HL-60 (cell line): ENCODE results near the gene PCED1B.

Source experiments
- DNase-seq, 2 experiments: peaks; one replicate each; pipeline ENCODE4 v3.0.0-alpha.2; 2010 to 2020; ENCODE audit warnings: low read depth in 1 of 2, low spot score in 1 of 2
- H3K27ac ChIP-seq: fragments of 250-450 bp; sonication (Bioruptor Pico); replicated peaks from 2 replicates; pipeline ENCODE4 v1.5.1; 2020; ENCODE audit warnings: mild to moderate bottlenecking, moderate library complexity
- H3K27me3 ChIP-seq: fragments of 250-450 bp; sonication (Bioruptor Pico); 2 replicates; pipeline ENCODE4 v1.5.1; 2021; ENCODE audit warnings: mild to moderate bottlenecking, moderate library complexity; ENCODE audit not compliant: insufficient read depth, poor library complexity, severe bottlenecking
- H3K4me3 ChIP-seq: replicated peaks from 2 replicates; pipeline ENCODE4 v1.5.1; 2011; ENCODE audit warnings: mild to moderate bottlenecking, control low read depth, low read length; ENCODE audit not compliant: insufficient read depth
- GABPA ChIP-seq: IDR thresholded peaks from 2 replicates; pipeline ENCODE4 v1.6.1; 2012; ENCODE audit warnings: low read depth
- POLR2AphosphoS5 ChIP-seq: IDR thresholded peaks from 2 replicates; pipeline ENCODE4 v1.6.1; 2012; ENCODE audit warnings: low read depth
- SPI1 ChIP-seq: IDR thresholded peaks from 2 replicates; pipeline ENCODE4 v1.6.1; 2012; ENCODE audit warnings: low read depth, mild to moderate bottlenecking, borderline replicate concordance
- TF ChIP-seq, protein P1 (sequence below): IDR thresholded peaks from 2 replicates; pipeline ENCODE4 v1.6.1; 2012; ENCODE audit warnings: low read depth; ENCODE audit not compliant: insufficient replicate concordance
- TF ChIP-seq, protein P2 (sequence below): IDR thresholded peaks from one replicate; pipeline ENCODE4 v1.5.1; 2011; ENCODE audit warnings: low read length, control low read depth, inconsistent platforms; ENCODE audit not compliant: insufficient read depth

The PCED1B gene

DNA sequence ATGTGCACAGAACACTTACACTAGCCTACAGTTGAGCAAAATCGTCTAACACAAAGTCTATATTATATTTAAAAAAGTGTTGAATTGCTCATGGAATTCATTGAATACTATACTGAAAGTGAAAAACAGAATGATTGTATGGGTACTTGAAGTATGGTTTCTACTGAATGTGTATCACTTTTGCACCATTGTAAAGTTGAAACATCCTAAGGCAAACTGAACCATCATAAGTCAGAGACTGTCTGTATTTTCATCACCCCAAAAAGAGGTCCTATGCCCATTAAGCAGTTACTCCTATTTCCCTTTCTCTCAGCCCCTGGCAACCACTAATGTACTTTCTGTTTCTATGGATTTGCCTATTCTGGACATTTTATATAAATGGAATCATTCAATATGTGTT is 4.8 kb downstream of the PCED1B start:
- Histone ChIP-seq H3K4me3 (no peak overlapping the region), H3K27me3 (no peaks in the 10 kb centered on the region), H3K27ac (no peak overlapping the region)
- DNase-seq, result no peak
- TF ChIP-seq, protein P1, sequence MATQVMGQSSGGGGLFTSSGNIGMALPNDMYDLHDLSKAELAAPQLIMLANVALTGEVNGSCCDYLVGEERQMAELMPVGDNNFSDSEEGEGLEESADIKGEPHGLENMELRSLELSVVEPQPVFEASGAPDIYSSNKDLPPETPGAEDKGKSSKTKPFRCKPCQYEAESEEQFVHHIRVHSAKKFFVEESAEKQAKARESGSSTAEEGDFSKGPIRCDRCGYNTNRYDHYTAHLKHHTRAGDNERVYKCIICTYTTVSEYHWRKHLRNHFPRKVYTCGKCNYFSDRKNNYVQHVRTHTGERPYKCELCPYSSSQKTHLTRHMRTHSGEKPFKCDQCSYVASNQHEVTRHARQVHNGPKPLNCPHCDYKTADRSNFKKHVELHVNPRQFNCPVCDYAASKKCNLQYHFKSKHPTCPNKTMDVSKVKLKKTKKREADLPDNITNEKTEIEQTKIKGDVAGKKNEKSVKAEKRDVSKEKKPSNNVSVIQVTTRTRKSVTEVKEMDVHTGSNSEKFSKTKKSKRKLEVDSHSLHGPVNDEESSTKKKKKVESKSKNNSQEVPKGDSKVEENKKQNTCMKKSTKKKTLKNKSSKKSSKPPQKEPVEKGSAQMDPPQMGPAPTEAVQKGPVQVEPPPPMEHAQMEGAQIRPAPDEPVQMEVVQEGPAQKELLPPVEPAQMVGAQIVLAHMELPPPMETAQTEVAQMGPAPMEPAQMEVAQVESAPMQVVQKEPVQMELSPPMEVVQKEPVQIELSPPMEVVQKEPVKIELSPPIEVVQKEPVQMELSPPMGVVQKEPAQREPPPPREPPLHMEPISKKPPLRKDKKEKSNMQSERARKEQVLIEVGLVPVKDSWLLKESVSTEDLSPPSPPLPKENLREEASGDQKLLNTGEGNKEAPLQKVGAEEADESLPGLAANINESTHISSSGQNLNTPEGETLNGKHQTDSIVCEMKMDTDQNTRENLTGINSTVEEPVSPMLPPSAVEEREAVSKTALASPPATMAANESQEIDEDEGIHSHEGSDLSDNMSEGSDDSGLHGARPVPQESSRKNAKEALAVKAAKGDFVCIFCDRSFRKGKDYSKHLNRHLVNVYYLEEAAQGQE, result no peak
- no peak for TF ChIP-seq SPI1
- TF ChIP-seq POLR2AphosphoS5, result no peak
- TF ChIP-seq, protein P2, sequence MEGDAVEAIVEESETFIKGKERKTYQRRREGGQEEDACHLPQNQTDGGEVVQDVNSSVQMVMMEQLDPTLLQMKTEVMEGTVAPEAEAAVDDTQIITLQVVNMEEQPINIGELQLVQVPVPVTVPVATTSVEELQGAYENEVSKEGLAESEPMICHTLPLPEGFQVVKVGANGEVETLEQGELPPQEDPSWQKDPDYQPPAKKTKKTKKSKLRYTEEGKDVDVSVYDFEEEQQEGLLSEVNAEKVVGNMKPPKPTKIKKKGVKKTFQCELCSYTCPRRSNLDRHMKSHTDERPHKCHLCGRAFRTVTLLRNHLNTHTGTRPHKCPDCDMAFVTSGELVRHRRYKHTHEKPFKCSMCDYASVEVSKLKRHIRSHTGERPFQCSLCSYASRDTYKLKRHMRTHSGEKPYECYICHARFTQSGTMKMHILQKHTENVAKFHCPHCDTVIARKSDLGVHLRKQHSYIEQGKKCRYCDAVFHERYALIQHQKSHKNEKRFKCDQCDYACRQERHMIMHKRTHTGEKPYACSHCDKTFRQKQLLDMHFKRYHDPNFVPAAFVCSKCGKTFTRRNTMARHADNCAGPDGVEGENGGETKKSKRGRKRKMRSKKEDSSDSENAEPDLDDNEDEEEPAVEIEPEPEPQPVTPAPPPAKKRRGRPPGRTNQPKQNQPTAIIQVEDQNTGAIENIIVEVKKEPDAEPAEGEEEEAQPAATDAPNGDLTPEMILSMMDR, result no peak
- no peak for TF ChIP-seq GABPA

DNA sequence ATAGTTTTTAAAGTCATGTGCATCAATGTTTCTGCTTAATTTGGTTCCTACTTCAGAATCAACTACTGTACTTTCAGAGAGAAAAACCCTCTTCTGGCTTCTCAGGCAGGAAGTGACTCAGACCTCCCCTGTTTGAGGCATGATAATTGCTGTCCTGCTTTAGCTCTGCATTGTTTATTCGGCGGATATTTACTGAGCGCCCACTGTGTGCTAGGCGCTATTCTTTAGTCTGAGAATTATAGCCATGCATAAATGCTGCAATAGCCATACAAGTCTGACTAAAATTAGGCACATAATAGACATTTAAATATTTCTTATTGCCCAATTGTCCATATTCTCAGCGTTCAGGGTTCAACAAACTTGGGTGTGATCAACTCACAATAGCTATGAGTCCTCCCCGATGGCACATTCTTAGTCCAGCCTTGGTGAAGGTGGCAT is 6.4 kb downstream of the PCED1B start:
- H3K27me3 ChIP-seq, result no peaks in the 10 kb centered on the region
- H3K4me3 ChIP-seq, result peak overlapping the region; percentile 23; the same call in 1 of the 2 replicates
- DNase-seq, result peak in 1 of 2 experiments; percentile 29
- no peak for TF ChIP-seq POLR2AphosphoS5
- no peak for TF ChIP-seq GABPA
- TF ChIP-seq, protein P1, result no peak
- TF ChIP-seq, protein P2, result no peak
- no peak; the same call in 1 of the 2 replicates for TF ChIP-seq SPI1
- H3K27ac ChIP-seq, result no peak overlapping the region

DNA sequence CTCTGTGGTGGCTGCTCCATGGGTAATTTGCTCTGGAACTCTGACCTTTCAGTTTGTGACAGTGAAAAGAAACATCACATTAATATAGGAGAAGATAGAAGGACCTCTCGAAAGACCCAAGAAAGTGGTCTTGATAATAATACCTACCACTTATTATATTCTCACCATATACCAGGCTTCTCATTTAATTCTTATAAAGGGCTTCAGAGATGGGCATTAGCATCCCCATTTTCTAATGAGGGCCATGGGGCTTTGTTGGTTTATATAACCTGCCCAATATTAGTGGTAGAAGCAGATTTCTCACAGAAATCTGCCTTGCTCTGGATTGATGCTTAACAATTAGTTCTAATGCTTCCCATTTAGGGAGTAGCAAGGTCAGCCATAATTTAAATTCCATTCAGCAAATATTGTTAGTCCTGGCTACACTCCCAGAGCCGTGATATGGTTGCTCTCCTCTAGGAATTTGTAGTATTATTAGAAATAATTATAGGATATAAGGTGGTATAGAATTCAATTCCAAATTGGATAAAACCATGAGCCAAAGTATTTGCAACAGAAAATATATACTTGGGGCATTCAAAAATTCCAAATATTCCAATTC is 7.8 kb downstream of the PCED1B start:
- DNase-seq, result no peak
- no peak for TF ChIP-seq SPI1
- TF ChIP-seq, protein P1, result no peak

More for the DNA sequence above, 7.8 kb downstream of the PCED1B start:
- Histone ChIP-seq H3K27ac (no peak overlapping the region), H3K27me3 (no peaks in the 10 kb centered on the region), H3K4me3 (no peak overlapping the region)
